ENCODE results near the gene SNRPA. TPM values are rescaled to one million over a fixed set of nuclear protein-coding genes. Genes with fewer than 3 reads are reported as not detected.

SNRPA gene
- total and polyA plus RNA-seq, 2 of the 4 experiments (the other 2 are of a cell fraction): 30.3 to 81.3 TPM

DNA sequence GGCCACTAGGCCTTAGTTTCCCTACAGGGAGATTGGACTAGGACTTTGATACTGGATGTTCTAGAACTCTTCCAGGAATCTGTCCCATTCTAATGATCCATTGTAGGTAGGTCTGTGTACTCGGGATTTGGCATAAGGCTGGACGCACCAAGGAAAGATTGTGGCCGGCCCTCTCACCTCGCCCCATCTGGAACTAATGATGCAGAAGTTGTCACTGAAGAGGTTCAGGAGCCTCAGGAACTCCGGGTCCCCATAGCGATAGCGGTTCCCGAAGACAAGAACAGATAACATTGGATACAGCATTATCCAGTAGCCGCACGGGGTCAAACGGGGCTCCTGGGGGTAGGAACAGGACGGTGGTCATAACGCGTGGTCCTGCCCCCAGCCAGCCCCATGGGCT lies 59.2 kb downstream of the SNRPA start:
- Histone ChIP-seq H3K4me2 (ENCODE audit: low read depth, low read length) (peak overlapping the region; percentile 10; the same call in 1 of the 2 replicates), H2BK120ac (ENCODE audit: low read depth, low read length) (no peak overlapping the region), H2AFZ (replicated peaks; ENCODE audit: low read length, poor library complexity) (no peak overlapping the region), H2BK15ac (ENCODE audit: low read depth, low read length) (no peak overlapping the region), H3K27me3 (ENCODE audit: control insufficient read depth, insufficient read depth, low read length) (no peaks in the 10 kb centered on the region), H3K4me3 (ENCODE audit: insufficient read depth, low read depth, low read length) (no peak overlapping the region), H3K36me3 (ENCODE audit: control insufficient read depth, insufficient read depth, low read length) (peaks cover 35% of the 10 kb centered on the region), H4K20me1 (ENCODE audit: insufficient read depth, low read length) (peaks cover 46% of the 10 kb centered on the region), H2BK5ac (ENCODE audit: low read depth, low read length, poor library complexity, severe bottlenecking) (no peak overlapping the region), H3K4ac (ENCODE audit: low read depth, low read length) (peak overlapping the region; percentile 22; the same call in 1 of the 2 replicates), H3K56ac (ENCODE audit: extremely low read depth, insufficient read depth, low read length) (no peak overlapping the region), H2AK9ac (replicated peaks; ENCODE audit: low read depth, low read length, poor library complexity) (no peak overlapping the region), H3K14ac (replicated peaks; ENCODE audit: low read depth, low read length) (no peak overlapping the region), H3K9ac (ENCODE audit: low read depth, low read length) (no peak overlapping the region), H3K4me1 (ENCODE audit: control insufficient read depth, insufficient read depth, low read length) (peaks cover 12% of the 10 kb centered on the region), H3K9me1 (ENCODE audit: insufficient read depth, low read length) (peaks cover 7% of the 10 kb centered on the region), H3K27ac (ENCODE audit: insufficient read depth, low read length) (peak overlapping the region; percentile 7; the same call in 1 of the 2 replicates), H4K5ac (ENCODE audit: low read depth, low read length) (no peak overlapping the region), H3K9me3 (ENCODE audit: control insufficient read depth, insufficient read depth, low read length) (no peaks in the 10 kb centered on the region), H2AK5ac (ENCODE audit: low read depth, low read length) (0 out of 2 replicates have a peak overlapping the region, but pooled peaks have one; percentile 4), H4K8ac (ENCODE audit: low read depth in 2 of 2, low read length in 2 of 2) (no peak overlapping the region; a peak in 1 of 4 replicates), H3K79me1 (ENCODE audit: low read depth in 1 of 2, low read length in 2 of 2) (peaks cover 24 to 56% of the 10 kb centered on the region in 2 experiments), H4K91ac (ENCODE audit: insufficient read depth, low read depth, low read length) (no peak overlapping the region), H3K18ac (ENCODE audit: low read depth, low read length) (no peak overlapping the region), H3K23ac (ENCODE audit: low read depth, low read length) (peak overlapping the region; percentile 42; the same call in 1 of the 2 replicates), H2BK20ac (ENCODE audit: low read depth, low read length) (no peak overlapping the region)
- POLR2A ChIA-PET (ENCODE audit: unreplicated experiment): no interaction called here
- BruUV-seq (replicated peaks): no TSS peak
- WGBS, 2 experiments (ENCODE audit: extremely low coverage in 2 of 2, insufficient read length in 1 of 2): no CpG with 5 or more reads among the region's 14 CpGs
- intact Hi-C loops (cut with micrococcal nuclease): no loop called here
- TF ChIP-seq MXI1 (IDR thresholded peaks at IDR 0.05; ENCODE audit: borderline replicate concordance, low read depth, low read length) (no peak), RCOR1 (IDR thresholded peaks at IDR 0.05; ENCODE audit: insufficient replicate concordance, low read length) (no peak), CEBPB (IDR thresholded peaks at IDR 0.05; ENCODE audit: low read depth, low read length) (no peak), RFX5 (IDR thresholded peaks at IDR 0.05; ENCODE audit: low read depth, low read length) (no peak), NFE2L2 (IDR thresholded peaks at IDR 0.05; ENCODE audit: low read depth, low read length) (no peak), FOS (IDR thresholded peaks at IDR 0.05; ENCODE audit: low read depth, low read length) (no peak), MAZ (IDR thresholded peaks at IDR 0.05; ENCODE audit: borderline replicate concordance, low read depth, low read length) (no peak), POLR2A (IDR thresholded peaks at IDR 0.05; ENCODE audit: low read depth, low read length) (no peak; the same call in 1 of the 2 replicates), RAD21 (IDR thresholded peaks at IDR 0.05; ENCODE audit: low read length) (no peak), CHD1 (IDR thresholded peaks at IDR 0.05; ENCODE audit: low read depth, low read length) (no peak), USF2 (IDR thresholded peaks at IDR 0.05; ENCODE audit: low read depth, low read length) (no peak), MAFK (IDR thresholded peaks at IDR 0.05; ENCODE audit: low read depth, low read length) (no peak), ELK1 (IDR thresholded peaks at IDR 0.05; ENCODE audit: borderline replicate concordance, low read depth, low read length) (no peak), BHLHE40 (IDR thresholded peaks at IDR 0.05; ENCODE audit: low read depth, low read length) (no peak)
- TF ChIP-seq, protein P1, sequence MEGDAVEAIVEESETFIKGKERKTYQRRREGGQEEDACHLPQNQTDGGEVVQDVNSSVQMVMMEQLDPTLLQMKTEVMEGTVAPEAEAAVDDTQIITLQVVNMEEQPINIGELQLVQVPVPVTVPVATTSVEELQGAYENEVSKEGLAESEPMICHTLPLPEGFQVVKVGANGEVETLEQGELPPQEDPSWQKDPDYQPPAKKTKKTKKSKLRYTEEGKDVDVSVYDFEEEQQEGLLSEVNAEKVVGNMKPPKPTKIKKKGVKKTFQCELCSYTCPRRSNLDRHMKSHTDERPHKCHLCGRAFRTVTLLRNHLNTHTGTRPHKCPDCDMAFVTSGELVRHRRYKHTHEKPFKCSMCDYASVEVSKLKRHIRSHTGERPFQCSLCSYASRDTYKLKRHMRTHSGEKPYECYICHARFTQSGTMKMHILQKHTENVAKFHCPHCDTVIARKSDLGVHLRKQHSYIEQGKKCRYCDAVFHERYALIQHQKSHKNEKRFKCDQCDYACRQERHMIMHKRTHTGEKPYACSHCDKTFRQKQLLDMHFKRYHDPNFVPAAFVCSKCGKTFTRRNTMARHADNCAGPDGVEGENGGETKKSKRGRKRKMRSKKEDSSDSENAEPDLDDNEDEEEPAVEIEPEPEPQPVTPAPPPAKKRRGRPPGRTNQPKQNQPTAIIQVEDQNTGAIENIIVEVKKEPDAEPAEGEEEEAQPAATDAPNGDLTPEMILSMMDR (conservative IDR thresholded peaks at IDR 0.05; ENCODE audit: low read depth, low read length): no peak
- dilution Hi-C loops (cut with HindIII; ENCODE audit: low sequenced_read_pairs, unreplicated experiment): no loop called here
- DNase-seq (no peak), ATAC-seq (ENCODE audit: low read depth) (no peak)
- in situ Hi-C loops (cut with MboI; ENCODE audit: low sequenced_read_pairs): no loop called here
- CTCF ChIA-PET: no interaction called here
